ENCODE results near the gene APCDD1L.

Gene APCDD1L

GRCh38 chr20:58518387-58518786 is 3.2 kb upstream of the APCDD1L start:
- DNase-seq (ENCODE audit: low spot score): no peak
- TF ChIP-seq CTCF (IDR thresholded peaks at IDR 0.05; ENCODE audit: extremely low read depth, insufficient read depth, missing control alignments): no peak
- in situ Hi-C loops (cut with MboI; ENCODE audit: low pct_unique_long_range_greater_than_20kb, low sequenced_read_pairs, unreplicated experiment): no loop called here

GRCh38 chr20:58514321-58515232 is 622 bp downstream of the APCDD1L start:
- no peak for DNase-seq (ENCODE audit: low spot score)
- no peak for TF ChIP-seq CTCF (IDR thresholded peaks at IDR 0.05; ENCODE audit: extremely low read depth, insufficient read depth, missing control alignments)
- in situ Hi-C loops (cut with MboI; ENCODE audit: low pct_unique_long_range_greater_than_20kb, low sequenced_read_pairs, unreplicated experiment): no loop called here

GRCh38 chr20:58513580-58514285 is 1.5 kb downstream of the APCDD1L start:
- in situ Hi-C loops (cut with MboI; ENCODE audit: low pct_unique_long_range_greater_than_20kb, low sequenced_read_pairs, unreplicated experiment): no loop called here
- no peak for DNase-seq (ENCODE audit: low spot score)
- TF ChIP-seq CTCF (IDR thresholded peaks at IDR 0.05; ENCODE audit: extremely low read depth, insufficient read depth, missing control alignments): no peak

GRCh38 chr20:58512808-58513552 is 2.2 kb downstream of the APCDD1L start:
- no peak for DNase-seq (ENCODE audit: low spot score)
- no peak for TF ChIP-seq CTCF (IDR thresholded peaks at IDR 0.05; ENCODE audit: extremely low read depth, insufficient read depth, missing control alignments)
- in situ Hi-C loops (cut with MboI; ENCODE audit: low pct_unique_long_range_greater_than_20kb, low sequenced_read_pairs, unreplicated experiment): no loop called here

DNA sequence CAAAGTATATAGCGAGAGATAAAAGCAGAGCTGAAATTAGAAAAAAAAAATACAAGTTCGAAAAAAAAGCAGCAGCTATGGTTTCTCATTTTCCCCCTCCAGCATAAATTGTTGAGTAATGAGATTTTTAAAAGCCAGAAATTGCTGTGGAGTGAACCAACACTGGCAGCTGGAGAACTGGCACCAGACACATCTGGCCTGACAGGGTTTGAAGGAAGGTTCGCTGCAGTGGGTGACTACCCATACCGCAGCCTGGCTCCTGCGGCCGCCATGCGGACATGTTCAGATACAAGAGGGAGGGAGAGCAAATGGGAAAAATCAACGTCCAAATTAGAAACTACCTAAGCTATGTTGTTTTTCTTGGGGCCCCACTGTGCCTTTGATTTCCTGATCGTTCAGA is 3.3 kb downstream of the APCDD1L start:
- no peak for TF ChIP-seq CTCF (IDR thresholded peaks at IDR 0.05; ENCODE audit: extremely low read depth, insufficient read depth, missing control alignments)
- in situ Hi-C loops (cut with MboI; ENCODE audit: low pct_unique_long_range_greater_than_20kb, low sequenced_read_pairs, unreplicated experiment): no loop called here
- DNase-seq (ENCODE audit: low spot score): no peak

DNA sequence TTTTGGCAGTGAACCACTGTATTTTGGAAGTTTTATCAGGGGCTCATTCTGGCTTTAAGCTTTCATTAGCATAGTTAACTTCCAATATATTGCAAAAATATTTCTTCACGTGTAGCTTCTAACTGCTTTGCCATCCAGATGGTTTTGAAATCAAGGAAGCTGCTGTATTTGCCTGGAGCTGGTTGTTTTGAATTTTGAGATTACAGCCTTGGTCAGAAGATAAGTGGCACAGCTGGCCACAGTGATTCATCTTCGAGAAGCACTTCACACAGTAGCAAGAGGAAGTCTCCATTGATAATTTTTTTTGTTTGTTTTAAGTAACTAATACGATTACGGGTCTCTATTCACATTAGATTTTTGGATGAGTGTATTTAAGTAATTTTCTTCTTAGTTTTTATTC is 3.8 kb downstream of the APCDD1L start:
- in situ Hi-C loops (cut with MboI; ENCODE audit: low pct_unique_long_range_greater_than_20kb, low sequenced_read_pairs, unreplicated experiment): no loop called here
- TF ChIP-seq CTCF (IDR thresholded peaks at IDR 0.05; ENCODE audit: extremely low read depth, insufficient read depth, missing control alignments): no peak
- DNase-seq (ENCODE audit: low spot score): no peak

Measured in GM13977 (cell line).